ENCODE measurements around the gene HADHA.
"Not testable (repeated sequence)": the region's sequence is repeated elsewhere in the genome, so short reads cannot be mapped to it uniquely, and the experiment has no call there.

Gene HADHA

DNA sequence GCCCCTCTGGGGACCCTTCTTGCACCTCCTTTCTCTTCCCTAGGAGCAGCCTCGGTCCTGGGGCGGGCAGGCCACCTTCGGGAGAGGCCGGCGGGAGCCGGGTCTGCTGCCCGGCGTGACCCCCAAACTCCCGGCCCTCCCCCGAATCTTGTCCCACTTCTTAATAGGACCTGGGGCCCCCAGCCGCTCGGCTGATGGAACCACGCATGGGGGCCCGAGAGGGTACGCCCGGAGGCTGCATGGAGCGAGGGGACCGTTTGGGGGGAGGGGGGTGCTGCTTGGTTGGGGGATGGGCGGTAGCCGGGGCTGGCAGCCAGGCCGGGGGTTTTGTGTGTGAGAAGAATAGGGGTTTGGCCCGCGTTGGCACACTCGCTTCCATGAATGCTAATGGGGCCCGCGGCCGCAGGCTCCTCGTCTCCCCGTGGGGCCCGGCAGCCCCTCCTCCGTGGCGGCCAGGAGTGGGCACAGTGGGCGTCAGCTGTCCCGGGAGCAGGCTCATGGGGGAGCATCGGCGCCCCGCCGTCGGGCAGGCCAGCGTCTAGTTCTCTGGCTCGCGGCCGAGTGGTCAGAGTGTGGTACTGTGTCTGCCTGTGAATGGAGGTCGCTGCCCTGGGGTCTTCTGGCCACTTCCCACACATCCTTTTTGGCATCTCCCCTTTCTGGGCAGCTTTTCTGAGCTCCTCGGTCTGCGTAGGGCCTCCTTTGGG lies 70.5 kb downstream of the HADHA start:
- DNase-seq (ENCODE audit: low read depth): no peak

DNA sequence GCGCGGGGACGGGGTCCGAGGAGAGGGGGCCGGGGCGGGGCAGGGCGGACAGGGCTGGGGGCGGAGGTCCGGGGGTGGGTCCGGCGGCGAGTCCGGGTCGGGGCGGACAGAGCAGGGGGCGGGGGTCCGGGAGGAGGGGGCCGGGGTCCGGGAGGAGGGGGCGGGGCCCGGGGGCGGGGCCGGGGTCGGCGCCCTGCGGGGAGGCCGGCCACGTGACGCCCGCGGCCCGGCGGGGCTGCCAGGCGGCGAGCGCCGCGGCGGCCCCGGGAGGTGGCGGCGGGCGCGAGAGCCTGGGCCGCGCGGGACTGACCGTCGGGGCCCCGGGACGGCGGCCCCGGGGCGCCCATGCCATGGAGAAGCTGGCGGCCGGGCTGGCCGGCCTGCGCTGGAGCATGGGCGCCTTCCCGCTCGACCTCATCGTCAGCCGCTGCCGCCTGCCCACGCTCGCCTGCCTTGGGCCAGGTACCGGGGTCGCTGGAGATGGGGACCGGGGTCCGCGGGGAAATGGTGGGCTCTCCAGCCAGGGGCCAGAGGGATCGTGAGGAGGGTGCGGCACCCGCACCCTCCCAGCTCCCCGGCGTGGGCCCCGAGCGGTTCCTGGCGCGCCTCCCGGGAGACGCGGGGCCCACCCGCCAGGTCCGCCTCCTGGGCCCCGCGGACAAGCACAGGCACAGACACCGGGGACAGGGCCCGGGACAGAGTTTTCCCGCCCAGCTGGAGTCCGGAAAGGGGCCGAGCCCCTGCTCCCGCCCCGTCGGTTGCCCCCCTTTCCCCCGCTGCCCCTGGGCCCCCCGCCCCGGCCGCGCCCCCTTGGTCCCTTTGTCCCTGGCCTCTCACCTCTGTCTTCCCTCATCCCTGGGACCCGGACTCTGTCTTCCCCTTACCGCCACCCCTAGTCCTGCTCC lies 71.3 kb downstream of the HADHA start, which contains the start of gene GAREM2:
TSS of gene GAREM2 (plus strand) at position 218 of the 905 bp plus-strand sequence. CDS start at position 351, 133 bp downstream.
- no peak for DNase-seq (ENCODE audit: low read depth)

DNA sequence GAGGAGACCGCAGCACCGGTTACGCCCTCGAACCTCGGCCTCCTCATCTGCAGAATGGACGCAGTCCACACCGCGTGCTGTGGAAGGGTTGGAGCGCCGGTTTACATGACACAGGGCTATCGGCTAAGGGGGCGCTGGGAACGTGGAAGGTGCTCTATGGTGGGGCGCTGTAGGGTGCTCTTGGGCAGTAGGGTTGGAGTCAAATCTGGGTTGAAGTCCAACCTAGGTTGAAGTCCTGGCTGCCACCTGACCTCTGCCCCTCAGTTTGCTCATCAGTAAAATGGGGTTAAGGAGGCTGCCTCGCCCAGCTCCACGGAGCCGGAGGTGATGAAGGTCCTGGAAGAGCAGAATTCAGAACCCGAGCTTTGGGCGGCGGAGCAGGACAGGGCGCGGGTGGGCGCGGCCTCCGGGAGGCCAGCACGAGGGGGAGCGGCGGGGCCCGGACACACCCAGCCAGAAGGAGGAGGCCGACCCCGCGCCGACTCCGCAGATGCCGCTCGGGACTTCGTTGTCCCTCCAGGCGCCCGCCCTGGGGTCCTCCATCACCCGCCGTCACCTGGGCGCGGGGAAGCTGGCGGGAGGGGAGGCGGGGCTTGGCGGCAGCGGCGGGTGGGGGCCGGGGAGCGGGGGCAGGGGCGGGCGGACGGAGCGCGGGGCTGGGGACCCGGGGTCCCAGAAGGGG lies 72.1 kb downstream of the HADHA start:
- no peak for DNase-seq (ENCODE audit: low read depth)

DNA sequence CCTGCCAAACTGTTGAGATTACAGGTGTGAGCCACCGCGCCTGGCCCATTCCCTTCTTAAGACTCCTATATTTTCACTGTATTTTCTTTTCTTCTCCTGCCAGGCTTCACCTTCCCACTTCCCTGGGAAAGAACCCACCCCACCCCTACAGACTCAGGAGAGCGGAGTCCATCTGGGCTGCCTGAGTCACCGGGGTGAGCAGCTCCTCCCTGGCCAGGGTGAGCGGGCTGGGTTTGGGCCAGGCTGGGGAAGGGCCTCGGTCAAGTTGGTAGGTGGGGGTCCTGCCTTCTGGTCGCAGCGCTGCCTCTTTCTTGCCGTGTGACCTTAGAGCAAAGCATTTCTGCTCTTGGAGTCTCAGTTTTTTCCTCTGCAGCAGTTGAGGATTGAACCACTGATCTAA lies 73.6 kb downstream of the HADHA start:
- no peak for DNase-seq (ENCODE audit: low read depth)

DNA sequence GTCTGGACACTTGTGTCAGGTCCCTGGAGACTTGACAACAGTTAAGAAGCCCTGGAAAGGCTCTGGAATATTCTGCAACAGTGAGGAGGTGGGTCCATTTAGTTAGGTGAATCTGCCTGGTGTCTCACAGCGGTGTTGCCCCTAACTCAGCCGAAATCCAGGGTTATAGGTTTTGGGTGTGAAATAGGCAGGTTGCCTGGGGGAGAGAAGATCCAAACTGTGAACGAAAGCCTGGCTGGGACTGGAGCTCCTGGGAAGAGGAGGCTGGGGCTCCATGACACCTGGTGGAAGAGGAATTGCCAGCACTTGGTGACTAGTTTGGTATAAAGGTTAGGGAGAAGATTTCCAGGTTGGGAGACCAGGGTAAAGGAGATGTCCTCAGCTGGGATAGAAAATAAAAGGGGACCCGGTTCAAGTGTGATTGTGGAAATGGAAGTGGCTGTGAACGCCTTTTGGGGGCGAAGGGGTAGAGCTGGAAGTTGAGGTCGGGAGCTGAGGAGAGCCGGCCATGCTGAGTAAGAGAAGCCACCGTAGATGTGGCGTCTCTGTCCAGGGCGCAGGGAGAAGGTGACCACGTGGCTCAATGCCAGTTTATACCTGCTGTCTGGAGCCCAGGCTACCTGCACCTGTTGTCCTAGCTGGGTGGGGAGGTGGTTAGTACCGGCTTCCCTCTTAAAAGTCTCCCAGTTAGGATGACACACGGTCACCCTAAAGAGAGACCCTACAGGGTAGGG lies 74.6 kb downstream of the HADHA start:
- DNase-seq (ENCODE audit: low read depth): no peak

DNA sequence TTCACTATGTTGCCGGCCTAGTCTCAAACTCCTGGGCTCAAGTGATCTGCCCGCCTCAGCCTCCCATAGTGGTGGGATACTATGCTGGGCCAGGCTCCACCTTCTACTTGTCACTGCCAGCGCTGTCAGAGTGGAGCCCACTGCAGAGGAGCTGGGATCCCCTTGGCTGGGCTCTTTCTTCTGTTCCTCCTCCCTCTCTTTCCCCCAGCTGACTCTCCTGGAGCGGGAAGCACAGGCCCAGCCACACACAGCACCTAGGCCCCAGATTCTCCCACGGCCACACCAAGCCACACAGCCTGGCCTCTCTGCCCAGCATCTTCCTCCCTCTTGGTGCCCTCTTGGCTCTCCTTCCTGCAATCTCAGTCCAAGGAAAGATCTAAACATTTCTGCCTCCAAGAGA lies 75.2 kb downstream of the HADHA start:
- DNase-seq (ENCODE audit: low read depth): no peak

DNA sequence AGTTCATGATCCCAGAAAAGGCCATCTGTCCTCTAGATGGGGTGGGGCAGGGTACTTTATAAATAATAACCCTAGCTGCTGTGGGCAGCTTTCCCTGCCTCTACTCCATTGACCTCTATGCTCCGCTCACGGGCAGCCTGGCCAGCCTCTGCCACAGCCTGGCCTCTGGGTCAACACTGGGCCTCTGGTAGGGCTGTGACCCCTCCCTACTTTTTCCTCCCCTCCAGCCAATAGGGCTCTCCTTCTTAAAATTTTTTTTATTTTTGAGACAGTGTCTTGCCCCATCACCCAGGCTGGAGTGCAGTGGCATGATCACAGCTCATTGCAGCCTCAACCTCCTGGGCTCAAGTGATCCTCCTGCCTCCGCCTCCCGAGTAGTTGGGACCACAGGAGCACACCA lies 75.6 kb downstream of the HADHA start:
- DNase-seq (ENCODE audit: low read depth): no peak

DNA sequence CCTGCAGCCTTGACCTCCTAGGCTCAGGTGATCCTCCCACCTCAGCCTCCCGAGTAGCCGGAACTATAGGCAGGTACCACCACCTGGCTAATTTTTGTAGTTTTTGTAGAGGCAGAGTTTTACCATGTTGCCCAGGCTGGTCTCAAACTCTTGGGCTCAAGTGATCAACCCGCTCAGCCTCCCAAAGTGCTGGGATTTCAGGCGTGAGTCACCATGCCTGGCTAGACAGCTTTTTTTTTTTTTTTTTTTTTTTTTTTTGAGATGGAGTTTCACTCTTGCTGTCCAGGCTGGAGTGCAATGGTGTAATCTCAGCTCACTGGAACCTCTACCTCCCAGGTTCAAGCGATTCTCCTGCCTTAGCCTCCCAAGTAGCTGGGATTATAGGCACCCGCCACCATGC lies 77.9 kb downstream of the HADHA start:
- DNase-seq (ENCODE audit: low read depth): not testable (repeated sequence)

DNA sequence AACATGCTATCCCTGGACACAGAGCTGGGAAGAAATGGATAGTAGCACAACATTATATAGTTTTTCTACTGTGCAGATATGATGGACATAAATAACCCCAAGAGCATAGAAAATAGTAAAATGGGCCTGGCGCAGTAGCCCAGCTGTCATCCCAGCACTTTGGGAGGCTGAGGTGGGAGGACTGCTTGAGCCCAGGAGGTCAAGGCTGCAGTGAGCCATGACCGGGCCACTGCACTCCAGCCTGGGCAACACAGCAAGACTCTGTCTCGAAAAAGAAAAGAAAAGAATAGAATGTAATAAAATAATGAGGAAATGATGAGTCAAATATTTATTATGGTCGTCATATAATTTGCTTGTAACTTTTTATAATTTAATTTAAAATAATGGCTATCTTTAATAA lies 79.0 kb downstream of the HADHA start:
- no peak for DNase-seq (ENCODE audit: low read depth)

DNA sequence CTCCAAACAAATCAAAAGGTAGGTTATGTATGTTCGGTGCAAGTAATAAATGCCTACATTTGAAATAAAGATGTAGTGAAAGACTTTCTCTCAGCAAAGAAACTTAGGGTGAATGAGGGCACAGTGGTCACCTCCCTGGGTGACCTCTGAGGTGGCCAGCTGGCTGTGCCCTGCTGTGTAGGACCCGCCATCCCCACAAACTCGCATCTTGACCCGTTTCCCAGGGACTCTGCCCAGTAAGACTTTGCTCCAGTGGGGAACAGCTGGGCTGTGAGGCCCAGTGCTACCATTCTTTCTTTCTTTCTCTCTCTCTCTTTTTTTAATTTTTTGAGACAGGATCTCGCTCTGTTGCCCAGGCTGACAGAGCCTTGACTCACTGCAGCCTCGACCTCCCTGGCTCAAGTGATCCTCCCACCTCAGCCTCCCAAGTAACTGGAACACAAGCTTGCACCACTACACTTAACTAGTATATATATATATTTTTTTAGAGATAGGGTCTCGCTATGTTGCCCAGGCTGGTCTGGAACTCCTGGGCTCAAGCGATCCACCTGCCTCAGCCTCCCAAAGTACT lies 79.7 kb downstream of the HADHA start:
- DNase-seq (ENCODE audit: low read depth): no peak

DNA sequence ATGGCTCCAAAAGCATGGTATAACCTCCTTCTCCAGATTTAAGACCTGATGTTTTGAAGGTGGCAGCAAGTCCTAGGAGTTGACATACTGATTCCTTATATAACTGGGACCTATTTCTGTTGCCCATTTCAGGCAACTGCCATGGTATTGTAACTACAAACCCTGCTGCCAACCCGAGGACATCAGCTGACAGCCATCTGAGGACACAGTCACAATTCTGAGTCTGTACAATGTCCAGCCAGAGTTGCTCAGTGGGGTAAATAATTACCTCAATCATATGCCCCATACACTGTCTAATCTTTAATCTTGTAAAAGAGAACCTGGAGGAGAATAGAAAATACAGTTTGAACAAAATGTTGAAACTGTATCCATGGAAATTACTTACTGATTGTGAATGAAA lies 80.2 kb downstream of the HADHA start:
- DNase-seq (ENCODE audit: low read depth): no peak

DNA sequence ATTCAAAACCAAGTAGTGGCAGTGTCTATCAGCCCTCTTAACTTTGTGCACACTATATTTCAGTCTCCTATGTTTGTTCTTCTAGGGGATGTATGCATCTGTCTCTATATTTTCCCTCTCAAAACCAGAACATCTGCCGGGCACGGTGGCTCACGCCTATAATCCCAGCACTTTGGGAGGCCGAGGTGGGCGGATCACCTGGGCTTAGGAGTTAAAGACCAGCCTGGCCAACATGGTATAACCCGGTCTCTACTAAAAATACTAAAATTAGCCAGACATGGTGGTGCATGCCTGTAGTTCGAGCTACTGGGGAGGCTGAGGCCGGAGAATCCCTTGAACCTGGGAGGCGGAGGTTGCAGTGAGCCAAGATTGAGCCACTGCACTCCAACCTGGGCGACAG lies 81.5 kb downstream of the HADHA start:
- DNase-seq (ENCODE audit: low read depth): no peak

DNA sequence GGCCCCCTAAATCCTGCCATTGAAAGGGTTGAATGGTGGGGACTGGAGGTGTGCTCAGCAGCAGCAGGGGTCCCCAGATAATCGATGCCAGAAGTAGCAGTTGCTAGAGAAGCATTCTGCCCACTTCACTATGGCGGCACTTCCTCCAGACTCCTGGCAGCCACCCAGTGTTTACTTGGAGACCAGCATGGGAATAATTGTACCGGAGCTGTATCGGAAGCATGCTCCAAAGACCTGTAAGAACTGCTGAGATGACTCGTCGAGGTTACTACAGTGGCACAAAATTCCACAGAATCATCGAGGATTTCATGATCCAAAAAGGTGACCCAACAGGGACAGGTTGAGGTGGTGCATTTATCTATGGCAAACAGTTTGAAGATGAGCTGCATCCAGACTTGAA lies 82.5 kb downstream of the HADHA start:
- no peak for DNase-seq (ENCODE audit: low read depth)

DNA sequence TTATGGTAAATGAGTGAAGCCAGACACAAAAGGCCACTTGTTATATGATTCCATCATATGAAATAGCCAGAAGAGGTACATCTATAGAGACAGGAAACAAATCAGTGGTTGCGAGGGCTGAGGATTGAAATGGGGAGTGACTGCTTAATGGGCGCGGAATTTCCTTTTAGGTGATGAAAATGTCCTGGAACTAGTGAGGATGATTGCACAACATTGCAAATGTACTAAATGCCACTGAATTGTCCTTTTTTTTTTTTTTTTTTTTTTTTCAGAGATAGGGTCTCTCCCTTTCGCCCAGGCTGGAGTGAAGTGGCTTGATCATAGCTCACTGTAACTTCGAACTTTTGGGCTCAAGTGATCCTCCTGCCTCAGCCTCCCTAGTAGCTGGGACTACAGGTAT lies 86.9 kb downstream of the HADHA start:
- DNase-seq (ENCODE audit: low read depth): no peak

DNA sequence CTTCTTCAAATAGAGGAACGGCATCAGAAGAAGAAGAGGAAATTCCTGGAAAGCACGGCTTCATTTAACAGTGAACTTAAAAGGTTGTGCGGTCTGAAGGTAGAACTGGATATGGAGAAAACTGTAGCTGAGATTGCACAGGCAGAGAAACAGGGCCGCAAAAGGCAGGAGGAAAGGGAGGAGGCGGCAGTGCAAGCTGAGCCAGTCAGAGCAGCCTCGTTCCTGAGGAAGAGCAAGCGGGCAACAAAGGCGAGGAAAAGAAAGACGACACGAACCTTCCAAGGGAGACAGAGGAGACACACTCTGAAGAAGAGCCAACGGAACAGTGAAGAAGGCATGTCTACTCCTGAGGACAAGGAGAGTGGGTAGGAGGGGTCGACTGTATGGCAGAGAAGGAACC lies 94.2 kb downstream of the HADHA start:
- DNase-seq (ENCODE audit: low read depth): no peak

DNA sequence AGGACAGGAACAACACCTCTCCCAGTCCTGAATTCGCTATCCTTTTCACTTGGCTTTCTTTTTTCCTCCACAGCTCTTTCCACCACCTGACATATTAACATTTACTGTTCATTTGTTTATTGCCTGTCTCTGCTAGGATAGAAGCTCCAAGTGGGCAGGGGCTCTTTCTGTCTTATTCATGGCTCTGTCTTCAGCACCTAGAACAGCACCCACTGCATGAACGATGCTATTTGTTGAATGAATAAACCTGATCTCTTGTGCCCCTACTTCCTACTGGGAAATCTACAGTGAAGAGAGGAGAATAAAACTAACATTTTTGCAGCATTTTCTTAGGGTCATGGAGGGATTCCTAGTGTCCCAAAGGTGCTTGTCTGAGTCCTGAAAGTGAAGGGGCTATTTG lies 95.9 kb downstream of the HADHA start:
- DNase-seq (ENCODE audit: low read depth): no peak

DNA sequence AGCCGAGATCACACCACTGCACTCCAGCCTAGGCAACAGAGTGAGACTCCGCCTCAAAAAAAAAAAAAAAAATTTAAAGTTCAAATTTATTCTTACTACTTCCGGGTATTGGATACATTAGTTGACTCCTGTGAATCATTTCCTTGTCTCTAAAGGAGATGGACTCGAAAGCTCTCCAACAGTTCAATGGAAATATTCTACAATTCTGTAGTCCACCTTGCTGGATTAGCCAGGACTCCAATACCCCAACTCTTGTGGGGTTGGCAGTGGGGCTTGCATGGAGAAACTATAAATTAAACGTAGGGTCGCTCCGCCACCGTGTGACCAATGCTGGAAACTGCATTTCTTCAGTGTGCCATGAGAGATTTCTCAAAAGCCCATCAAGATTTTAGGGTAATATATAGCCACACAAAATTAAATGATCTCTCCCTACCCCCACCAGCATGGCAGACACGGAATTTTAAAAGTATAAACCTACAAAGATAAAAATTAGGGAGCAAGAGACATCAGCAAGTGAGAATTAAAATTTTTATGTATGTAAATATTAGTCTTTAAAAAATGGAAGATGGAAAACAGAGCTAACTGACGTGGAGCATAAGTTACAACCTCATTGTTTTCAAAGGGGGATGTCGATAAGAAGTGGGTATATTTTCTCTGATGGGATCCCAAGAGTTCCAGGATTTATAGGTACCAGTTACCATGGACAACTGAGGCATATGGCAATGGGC lies 99.3 kb downstream of the HADHA start:
- DNase-seq (ENCODE audit: low read depth): peak; percentile 46

DNA sequence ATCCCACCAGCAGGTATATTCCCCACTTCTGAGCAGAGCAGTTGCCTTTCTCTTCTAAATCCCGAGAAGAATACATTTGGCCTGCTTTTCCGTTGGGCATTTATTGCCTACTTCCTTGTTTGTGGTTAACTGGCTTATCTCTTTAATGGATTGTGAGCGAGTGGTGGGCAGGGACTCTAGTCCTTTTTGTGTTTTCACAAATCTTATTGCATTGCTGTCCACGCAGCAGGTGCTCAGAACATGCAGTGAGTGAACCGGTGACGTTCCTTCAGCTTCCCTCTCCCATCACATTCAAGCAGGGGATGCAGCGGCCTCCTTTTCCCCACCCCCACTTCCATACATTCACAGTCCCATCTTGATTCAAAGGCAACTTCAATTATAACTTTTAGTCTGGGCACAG lies 100.4 kb downstream of the HADHA start:
- DNase-seq (ENCODE audit: low read depth): no peak

DNA sequence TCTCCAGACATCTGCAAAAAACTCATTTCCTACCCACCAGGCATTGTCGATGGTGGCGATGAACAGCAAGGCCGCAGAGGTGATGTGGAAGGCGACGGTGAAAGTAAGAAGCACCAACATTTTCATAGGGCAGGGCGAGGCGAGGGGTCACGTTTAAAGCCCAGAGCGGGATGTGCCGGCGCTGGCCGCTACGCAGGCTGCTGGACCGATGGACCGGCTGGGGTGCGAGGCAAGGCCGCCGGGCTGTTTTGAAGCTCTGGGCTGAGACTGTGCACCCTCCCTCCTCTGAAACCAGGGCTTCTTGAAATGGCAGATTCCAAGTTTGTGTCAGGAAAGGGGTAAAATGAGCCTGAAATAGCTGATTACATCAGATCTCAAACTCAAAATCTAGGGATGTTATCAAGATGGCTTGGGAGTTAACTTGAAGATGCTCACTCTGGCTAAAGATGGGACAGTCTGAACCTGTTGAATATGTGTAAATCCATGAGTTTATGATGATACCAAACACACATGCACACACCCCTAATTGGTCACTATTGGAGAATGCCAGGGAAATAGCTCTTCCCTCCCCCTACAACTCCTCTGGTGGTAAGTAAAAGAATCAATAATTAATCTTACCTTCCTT lies 103.2 kb downstream of the HADHA start:
- no peak for DNase-seq (ENCODE audit: low read depth)

All from activated T-helper 9 cell treated with anti-CD3 and anti-CD28 coated beads, Interleukin-2, amount 50 U/mL, for 16 hours (primary cell).